ENCODE measurements around the gene IKZF1. TPM values are rescaled to one million over a fixed set of nuclear protein-coding genes. Genes with fewer than 3 reads are reported as not detected.
A peak's percentile ranks its signal among the peaks of the same experiment; 100 is the strongest.

The IKZF1 gene
- total RNA-seq, 1 donor from 2014 or later = 1.2 TPM

- FAIRE-seq (no peak), DNase-seq (ENCODE audit: low spot score in 2 of 2) (no peak)
Observed at GRCh38 chr7:50397320-50397970, 92.9 kb downstream of the IKZF1 start.

GRCh38 chr7:50397971-50398324 is 93.4 kb downstream of the IKZF1 start:
- no peak for FAIRE-seq
- DNase-seq (ENCODE audit: low spot score in 2 of 2) = no peak

DNA sequence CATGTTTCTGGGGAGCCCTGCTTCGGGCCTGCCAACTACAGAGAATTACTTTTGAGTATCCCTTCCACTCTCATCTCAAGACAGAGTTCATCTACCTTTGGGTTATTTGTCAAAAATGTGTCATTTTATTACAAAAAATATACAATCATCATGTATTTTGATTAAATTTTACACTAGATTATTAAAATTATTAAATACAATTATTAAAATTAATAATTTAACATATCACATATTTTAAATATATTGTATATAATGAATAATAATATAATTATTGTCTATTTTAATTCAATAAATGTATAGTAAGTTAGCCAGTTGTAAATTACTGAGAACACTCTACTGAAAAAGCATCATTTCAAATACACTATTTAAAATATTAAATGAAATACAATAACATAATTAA is 94.7 kb downstream of the IKZF1 start:
- peak; percentile 97 for FAIRE-seq

GRCh38 chr7:50399635-50400034 is 95.1 kb downstream of the IKZF1 start:
- no peak for FAIRE-seq
- DNase-seq (ENCODE audit: low spot score in 2 of 2) = no peak

More for the DNA sequence above, 94.7 kb downstream of the IKZF1 start:
- DNase-seq (ENCODE audit: low spot score in 2 of 2) = no peak

DNA sequence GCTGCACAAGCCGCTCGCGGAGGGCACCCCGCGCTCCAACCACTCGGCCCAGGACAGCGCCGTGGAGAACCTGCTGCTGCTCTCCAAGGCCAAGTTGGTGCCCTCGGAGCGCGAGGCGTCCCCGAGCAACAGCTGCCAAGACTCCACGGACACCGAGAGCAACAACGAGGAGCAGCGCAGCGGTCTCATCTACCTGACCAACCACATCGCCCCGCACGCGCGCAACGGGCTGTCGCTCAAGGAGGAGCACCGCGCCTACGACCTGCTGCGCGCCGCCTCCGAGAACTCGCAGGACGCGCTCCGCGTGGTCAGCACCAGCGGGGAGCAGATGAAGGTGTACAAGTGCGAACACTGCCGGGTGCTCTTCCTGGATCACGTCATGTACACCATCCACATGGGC is 95.6 kb downstream of the IKZF1 start:
- FAIRE-seq (no peak), DNase-seq (ENCODE audit: low spot score in 2 of 2) (peak in 1 of 2 donors; percentile 37)

DNA sequence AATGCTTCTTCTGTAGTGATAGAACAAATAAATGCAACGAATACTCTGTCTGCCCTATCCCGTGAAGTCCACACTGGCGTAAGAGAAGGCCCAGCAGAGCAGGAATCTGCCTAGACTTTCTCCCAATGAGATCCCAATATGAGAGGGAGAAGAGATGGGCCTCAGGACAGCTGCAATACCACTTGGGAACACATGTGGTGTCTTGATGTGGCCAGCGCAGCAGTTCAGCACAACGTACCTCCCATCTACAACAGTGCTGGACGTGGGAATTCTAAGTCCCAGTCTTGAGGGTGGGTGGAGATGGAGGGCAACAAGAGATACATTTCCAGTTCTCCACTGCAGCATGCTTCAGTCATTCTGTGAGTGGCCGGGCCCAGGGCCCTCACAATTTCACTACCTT is 99.9 kb downstream of the IKZF1 start:
- FAIRE-seq (no peak), DNase-seq (ENCODE audit: low spot score in 2 of 2) (no peak)

- FAIRE-seq (no peak), DNase-seq (ENCODE audit: low spot score in 2 of 2) (no peak)
Observed at GRCh38 chr7:50405221-50405620, 100.7 kb downstream of the IKZF1 start.

- FAIRE-seq = no peak
Observed at GRCh38 chr7:50406935-50407334, 102.4 kb downstream of the IKZF1 start.

GRCh38 chr7:50409856-50410745 is 105.6 kb downstream of the IKZF1 start:
- FAIRE-seq = no peak

More at GRCh38 chr7:50406935-50407334, 102.4 kb downstream of the IKZF1 start:
- DNase-seq (ENCODE audit: low spot score in 2 of 2) = no peak

GRCh38 chr7:50411332-50411731 is 106.8 kb downstream of the IKZF1 start:
- DNase-seq (ENCODE audit: low spot score in 2 of 2) (no peak), FAIRE-seq (no peak)

More at GRCh38 chr7:50409856-50410745, 105.6 kb downstream of the IKZF1 start:
- DNase-seq (ENCODE audit: low spot score in 2 of 2) = no peak

DNA sequence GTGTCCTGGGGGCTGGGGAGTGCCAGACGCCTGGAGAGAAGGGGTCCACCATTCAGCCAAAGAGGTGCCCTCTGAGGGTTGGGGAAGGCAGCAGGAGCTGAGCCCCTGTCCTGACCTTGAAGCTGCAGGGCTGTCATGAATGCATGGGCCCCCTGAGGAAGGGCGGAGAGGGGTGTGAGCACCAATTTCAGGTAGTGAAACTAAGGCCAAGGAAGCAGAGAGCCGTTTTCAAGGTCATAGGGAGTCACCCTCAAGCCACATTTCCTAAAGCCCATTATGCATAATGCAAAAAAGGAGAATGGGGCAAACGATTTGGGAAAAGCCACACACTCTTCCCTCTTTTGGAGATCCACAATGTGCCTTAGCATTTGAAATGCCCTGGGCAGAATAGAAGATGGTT is 108.5 kb downstream of the IKZF1 start:
- DNase-seq (ENCODE audit: low spot score in 2 of 2) (no peak), FAIRE-seq (no peak)

- no peak for FAIRE-seq
Observed at GRCh38 chr7:50413561-50413960, 109.0 kb downstream of the IKZF1 start.

GRCh38 chr7:50415844-50416364 is 111.4 kb downstream of the IKZF1 start:
- DNase-seq (ENCODE audit: low spot score in 2 of 2) = no peak
- FAIRE-seq = no peak

More at GRCh38 chr7:50413561-50413960, 109.0 kb downstream of the IKZF1 start:
- no peak for DNase-seq (ENCODE audit: low spot score in 2 of 2)

DNA sequence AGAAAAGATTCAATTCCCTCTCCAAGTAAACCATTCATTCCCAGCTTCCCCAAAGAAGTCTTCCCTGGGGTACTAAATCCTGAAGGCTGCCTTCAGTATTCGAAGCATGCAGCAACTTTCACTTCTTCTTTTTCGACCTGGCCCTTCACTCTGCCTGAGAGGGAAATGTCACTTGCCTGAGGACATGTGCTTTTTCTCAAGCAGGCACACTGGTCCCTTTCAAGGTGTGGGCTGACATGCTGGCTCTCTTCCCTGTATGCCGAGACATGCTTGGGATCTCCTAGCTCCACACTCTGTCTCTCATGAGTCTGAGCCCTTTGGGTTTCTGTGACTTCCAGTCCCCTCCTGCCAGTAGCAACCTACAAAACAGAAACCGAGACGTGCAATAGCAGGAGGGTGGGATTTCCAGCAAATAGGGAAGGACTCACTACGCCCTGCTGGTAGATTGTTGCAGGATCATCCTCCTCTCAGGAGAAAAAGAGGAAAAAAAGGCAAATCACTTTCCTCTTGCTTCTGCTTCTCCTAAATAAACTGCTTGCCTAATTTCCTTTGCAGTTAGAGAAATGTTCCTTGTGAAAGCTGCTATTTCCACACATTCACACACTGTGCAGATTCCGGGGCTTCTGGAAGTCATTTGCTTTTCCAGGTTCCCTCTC is 112.1 kb downstream of the IKZF1 start:
- no peak for DNase-seq (ENCODE audit: low spot score in 2 of 2)
- no peak for FAIRE-seq

- DNase-seq (ENCODE audit: low spot score in 2 of 2) (peak in 1 of 2 donors; percentile 55), FAIRE-seq (no peak)
Observed at GRCh38 chr7:50418086-50418515, 113.6 kb downstream of the IKZF1 start.

DNA sequence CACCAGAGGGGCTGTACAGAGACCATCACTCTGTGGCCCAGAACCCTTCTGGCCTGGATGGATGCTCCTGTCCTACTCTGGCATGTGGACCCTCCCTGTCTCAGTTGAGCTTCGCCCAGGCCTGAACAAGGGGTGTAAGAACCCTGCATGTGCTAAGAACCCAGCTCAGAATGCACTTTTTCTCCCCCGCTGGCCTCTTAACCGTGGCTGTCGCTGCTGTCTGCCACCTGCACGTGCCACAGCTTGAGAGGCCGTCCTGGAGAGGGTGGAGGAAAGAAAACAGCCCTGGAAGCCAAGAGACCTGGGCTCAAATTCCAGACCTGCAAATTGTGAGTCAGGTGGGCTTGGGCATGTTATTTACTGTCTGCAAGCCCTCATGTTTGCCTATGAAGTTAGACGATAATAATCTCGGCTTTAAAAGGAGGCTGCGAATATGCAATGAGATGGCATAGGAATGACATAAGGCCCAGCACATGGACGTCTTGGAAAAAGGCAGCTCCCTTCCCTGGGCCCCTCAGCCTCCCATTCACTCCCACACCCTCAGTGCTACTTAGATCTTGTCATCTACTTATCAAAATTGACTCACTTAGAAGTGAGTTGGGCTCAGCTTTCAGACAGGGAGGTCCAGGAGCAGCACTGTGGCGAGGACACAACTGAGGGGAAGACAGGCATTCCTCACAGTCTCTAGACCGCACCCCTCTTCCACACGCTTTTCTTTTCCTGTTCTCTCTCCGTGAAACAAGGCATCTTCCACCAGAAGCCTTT is 114.2 kb downstream of the IKZF1 start:
- no peak for DNase-seq (ENCODE audit: low spot score in 2 of 2)
- FAIRE-seq = no peak

- DNase-seq (ENCODE audit: low spot score in 2 of 2) (no peak), FAIRE-seq (no peak)
Observed at GRCh38 chr7:50421043-50421442, 116.5 kb downstream of the IKZF1 start.

GRCh38 chr7:50422858-50423257 is 118.3 kb downstream of the IKZF1 start:
- DNase-seq (ENCODE audit: low spot score in 2 of 2) = no peak
- no peak for FAIRE-seq

DNA sequence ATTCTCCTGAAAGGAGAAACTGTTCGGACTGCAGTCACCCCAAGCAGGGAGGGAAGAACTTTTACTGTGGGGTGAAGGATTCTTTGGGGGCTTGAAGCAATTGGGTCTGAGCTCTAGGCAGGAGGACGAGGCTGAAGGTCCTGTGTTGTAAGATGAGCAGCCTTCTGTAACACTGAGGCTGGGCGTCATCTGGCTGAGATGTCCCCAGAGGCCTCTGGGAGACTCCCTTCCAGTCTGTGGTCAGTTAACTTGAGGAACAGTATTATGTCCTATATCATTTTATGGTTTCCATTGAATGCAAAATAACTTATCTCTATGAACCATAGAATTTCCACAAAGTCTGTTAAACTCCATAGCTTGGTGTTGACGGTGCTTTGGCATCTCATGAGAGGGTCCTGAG is 119.3 kb downstream of the IKZF1 start:
- DNase-seq (ENCODE audit: low spot score in 2 of 2) (no peak), FAIRE-seq (no peak)

DNA sequence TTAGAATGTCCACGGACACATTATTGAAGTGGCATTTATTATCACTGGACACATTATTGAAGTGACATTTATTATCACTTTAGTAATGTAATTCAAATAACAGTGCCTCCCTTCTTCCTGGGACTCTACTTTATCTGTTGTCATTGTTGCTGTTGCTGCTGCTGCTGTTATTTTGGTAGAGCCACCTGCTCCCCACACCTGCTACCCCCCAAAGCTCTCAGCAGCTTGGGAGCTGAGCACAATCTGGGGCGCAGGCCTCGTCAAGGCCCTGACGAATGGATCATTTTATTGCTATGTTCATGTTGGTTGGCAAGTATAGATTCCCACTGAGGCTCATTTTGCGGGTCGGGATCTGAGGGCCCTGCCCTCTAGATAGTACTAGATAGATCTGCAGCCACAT is 120.8 kb downstream of the IKZF1 start:
- no peak for FAIRE-seq

More for the DNA sequence above, 120.8 kb downstream of the IKZF1 start:
- DNase-seq (ENCODE audit: low spot score in 2 of 2) = no peak
